Pancreas (tissue), 10 donors: Measurements from ENCODE around the gene CIB4. TPM values are rescaled to one million over a fixed set of nuclear protein-coding genes. Genes with fewer than 3 reads are reported as not detected.

ENCODE experiments used
- ATAC-seq, 4 donors: fragments of 200-7000 bp; cut with Tn5 transposase; one replicate each; pipeline versions ENCODE4 v1.8.0 to v1.9.1; 2020; ENCODE audit warnings: mild to moderate bottlenecking in 4 of 4, moderate library complexity in 4 of 4
- DNase-seq, 6 donors: peaks; one replicate each; pipeline ENCODE4 v3.0.0-alpha.2; 2020
- FAIRE-seq: peaks from 2 replicates; lab custom pipeline; 2012; peaks lifted over from hg19 to GRCh38; lab: Jason Lieb, UNC
- H3K27ac ChIP-seq, 4 donors: fragments of 200-600 bp; sonication (generic); 1 replicate in 3 of 4; 2 replicates in 1 of 4; pipeline versions ENCODE4 v1.5.0 to v1.8.0; 2020
- H3K27me3 ChIP-seq, 4 donors: fragments of 200-600 bp; one replicate each; pipeline ENCODE4 v1.8.0; 2021
- H3K36me3 ChIP-seq, 3 donors: fragments of 200-600 bp; sonication (generic) in 1 of 3; one replicate each; pipeline versions ENCODE4 v1.5.0 to v1.8.0; 2020 to 2021
- H3K4me1 ChIP-seq, 3 donors: fragments of 200-600 bp; one replicate each; pipeline ENCODE4 v1.8.0; 2021
- H3K4me3 ChIP-seq, 4 donors: fragments of 200-600 bp; sonication (generic) in 2 of 4; one replicate each; pipeline versions ENCODE4 v1.5.0 to v1.8.0; 2020 to 2021
- H3K9me3 ChIP-seq, 4 donors: fragments of 200-600 bp; one replicate each; pipeline ENCODE4 v1.8.0; 2021
- WGBS, 2 donors: extraction: QIAGEN DNeasy Blood & Tissue Kit; methylation state at CpG; one replicate each; pipeline ENCODE4 v1.1.7; 2013; 5-methylcytosine and 5-hydroxymethylcytosine counted together
- intact Hi-C, 3 donors: fragments of 100-400 bp; cut with DNase I; formaldehyde crosslinking; loops; one replicate each; pipeline versions ENCODE4 v1.11.1 to v1.14.2; 2022
- polyA plus RNA-seq, 2 donors: library from polyadenylated mRNA; stranded (reverse); fragments of 200-250 nt; gene quantifications; one replicate each; pipeline ENCODE4 v1.2.3, GENCODE V29; 2013
- total RNA-seq, 6 donors: library from RNA; stranded (reverse); fragmentation: NEBNext Ultra II Directional in 4 of 6; extraction: Animal tissue kit (Norgen Biotek cat#: 25700) in 4 of 6; gene quantifications; one replicate each; pipeline versions ENCODE4 v1.2.1 to v1.2.4, GENCODE V29; 2021 to 2023
- TF ChIP-seq, protein P1 (sequence below), 4 donors: fragments of 200-600 bp; sonication (generic) in 3 of 4; IDR thresholded peaks; one replicate each; pipeline versions ENCODE4 v1.5.0 to v1.8.0; 2021; ENCODE audit warnings: antibody characterized with exemption in 4 of 4
- donor health status: healthy with polysubstance abuse.
- donor health status: DM: no; HTN: no; CAD: no; lungs with moderate emphysema.
- donor health status: DM: no; HTN: no; CAD: no.
- donor health status: control.
- donor health status: control.
- donor health status: Bipolar disorder and iron deficiency.
- donor health status: DM: yes; HTN: yes; CAD: no.
- donor health status: DM: no; HTN: no; CAD: no.
- donor health status: DM: no; HTN: no; CAD: no.
- donor health status: DM: yes; HTN: yes; CAD: no.

The CIB4 gene
- total and polyA plus RNA-seq, 8 donors: 0.19 to 0.62 (median 0.31) TPM; not detected in 3

DNA sequence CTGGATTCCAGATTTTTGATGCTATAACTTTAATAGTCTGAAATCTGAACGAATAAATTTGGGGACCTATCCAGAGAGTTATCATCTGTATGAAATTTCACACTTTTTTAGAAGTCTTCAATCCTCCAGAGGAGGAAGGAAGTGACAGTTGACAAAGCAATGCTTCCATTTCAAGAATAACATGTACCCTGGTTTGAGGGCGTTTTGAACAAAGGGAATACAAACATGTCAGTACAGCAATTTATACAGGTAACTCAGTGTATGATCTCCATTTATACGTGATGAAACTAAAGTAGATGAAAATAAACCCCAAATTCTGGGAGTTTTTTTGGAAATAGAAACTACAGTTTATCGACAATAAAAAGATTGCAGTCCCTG lies 42.2 kb downstream of the CIB4 start:
- TF ChIP-seq, protein P1, sequence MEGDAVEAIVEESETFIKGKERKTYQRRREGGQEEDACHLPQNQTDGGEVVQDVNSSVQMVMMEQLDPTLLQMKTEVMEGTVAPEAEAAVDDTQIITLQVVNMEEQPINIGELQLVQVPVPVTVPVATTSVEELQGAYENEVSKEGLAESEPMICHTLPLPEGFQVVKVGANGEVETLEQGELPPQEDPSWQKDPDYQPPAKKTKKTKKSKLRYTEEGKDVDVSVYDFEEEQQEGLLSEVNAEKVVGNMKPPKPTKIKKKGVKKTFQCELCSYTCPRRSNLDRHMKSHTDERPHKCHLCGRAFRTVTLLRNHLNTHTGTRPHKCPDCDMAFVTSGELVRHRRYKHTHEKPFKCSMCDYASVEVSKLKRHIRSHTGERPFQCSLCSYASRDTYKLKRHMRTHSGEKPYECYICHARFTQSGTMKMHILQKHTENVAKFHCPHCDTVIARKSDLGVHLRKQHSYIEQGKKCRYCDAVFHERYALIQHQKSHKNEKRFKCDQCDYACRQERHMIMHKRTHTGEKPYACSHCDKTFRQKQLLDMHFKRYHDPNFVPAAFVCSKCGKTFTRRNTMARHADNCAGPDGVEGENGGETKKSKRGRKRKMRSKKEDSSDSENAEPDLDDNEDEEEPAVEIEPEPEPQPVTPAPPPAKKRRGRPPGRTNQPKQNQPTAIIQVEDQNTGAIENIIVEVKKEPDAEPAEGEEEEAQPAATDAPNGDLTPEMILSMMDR (IDR thresholded peaks at IDR 0.05): no peak
- Histone ChIP-seq H3K27ac (no peak overlapping the region), H3K4me3 (no peak overlapping the region), H3K4me1 (no peaks in the 10 kb centered on the region), H3K36me3 (no peaks in the 10 kb centered on the region), H3K9me3 (no peaks in the 10 kb centered on the region), H3K27me3 (no peaks in the 10 kb centered on the region)
- intact Hi-C loops: no loop called here
- no peak for ATAC-seq
- no peak for DNase-seq
- no peak for FAIRE-seq
- 70 to 74% methylated on average over 4 of the region's 4 CpGs for WGBS, 2 donors

DNA sequence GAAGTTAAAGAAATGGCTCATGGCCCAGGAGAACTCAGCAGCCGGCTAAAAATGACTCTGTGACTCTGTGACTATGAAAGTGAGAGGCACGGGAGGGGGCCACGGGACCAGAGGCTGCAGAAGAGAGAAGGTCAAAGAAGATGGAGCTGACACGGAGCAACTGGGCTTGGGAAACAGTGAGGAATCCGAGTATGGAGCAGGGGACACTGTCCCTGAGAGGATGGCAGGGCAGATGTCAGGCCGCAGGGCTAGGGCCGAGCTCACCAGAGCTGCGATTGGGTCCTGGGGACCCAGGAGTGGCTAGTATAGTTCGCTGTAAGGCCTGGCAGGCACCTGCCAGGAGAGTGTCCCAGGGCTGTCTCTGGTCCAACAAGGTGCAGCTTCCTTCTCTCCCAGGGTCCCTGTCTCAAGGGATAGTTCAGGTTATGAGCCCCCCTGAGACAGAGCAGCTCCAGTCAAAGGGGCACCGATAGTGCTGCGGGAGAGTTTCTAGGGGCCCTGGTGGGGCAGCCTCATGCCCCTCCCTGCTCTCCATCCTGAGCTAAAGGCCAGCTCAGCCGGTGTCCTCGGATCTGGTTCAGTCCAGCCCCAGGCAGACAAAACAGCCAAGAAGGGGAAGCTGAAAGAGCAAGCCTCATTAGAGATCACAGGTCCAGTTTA lies 42.7 kb downstream of the CIB4 start:
- no peaks in the 10 kb centered on the region for H3K9me3 ChIP-seq
- no peaks in the 10 kb centered on the region for H3K4me1 ChIP-seq
- no peaks in the 10 kb centered on the region for H3K27me3 ChIP-seq
- TF ChIP-seq, protein P1 (IDR thresholded peaks at IDR 0.05): no peak
- no peaks in the 10 kb centered on the region for H3K36me3 ChIP-seq
- ATAC-seq (no peak), FAIRE-seq (no peak), DNase-seq (peak in 1 of 6 donors; percentile 38)
- intact Hi-C loops: no loop called here
- no peak overlapping the region for H3K27ac ChIP-seq
- H3K4me3 ChIP-seq: no peak overlapping the region
- 83 to 90% methylated on average over 13 of the region's 13 CpGs for WGBS, 2 donors

DNA sequence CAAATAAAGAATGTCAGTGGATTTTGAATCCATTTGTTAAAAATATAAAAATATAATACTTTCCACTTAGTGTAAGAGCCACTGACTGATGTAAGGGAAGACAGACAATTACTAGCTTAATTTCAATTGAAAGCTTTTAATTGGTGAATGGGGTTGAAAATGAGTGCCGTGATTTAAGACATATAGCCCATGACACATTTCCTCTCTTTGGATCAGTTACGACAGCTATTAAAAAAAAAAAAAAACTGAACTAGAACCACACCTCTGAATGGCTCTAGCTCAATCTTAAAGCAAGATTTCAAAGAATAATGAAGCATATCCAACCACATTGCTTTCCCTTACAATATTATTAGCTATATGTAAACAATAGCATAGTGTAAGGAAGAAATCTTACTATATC lies 44.0 kb downstream of the CIB4 start:
- ATAC-seq (no peak), FAIRE-seq (no peak), DNase-seq (no peak)
- intact Hi-C loops: no loop called here
- TF ChIP-seq, protein P1 (IDR thresholded peaks at IDR 0.05): no peak
- 82 to 84% methylated on average over 2 of the region's 2 CpGs for WGBS, 2 donors
- no peaks in the 10 kb centered on the region for H3K36me3 ChIP-seq
- H3K27me3 ChIP-seq: no peaks in the 10 kb centered on the region
- H3K9me3 ChIP-seq: no peaks in the 10 kb centered on the region
- H3K27ac ChIP-seq: no peak overlapping the region
- no peak overlapping the region for H3K4me3 ChIP-seq
- H3K4me1 ChIP-seq: no peaks in the 10 kb centered on the region

GRCh38 chr2:26595146-26595545 lies 46.0 kb downstream of the CIB4 start:
- WGBS, 2 donors: 84 to 87% methylated on average over 7 of the region's 7 CpGs
- H3K4me1 ChIP-seq: no peaks in the 10 kb centered on the region
- no peak overlapping the region for H3K27ac ChIP-seq
- TF ChIP-seq, protein P1 (IDR thresholded peaks at IDR 0.05): no peak
- peak in 1 of 6 donors; percentile 14 for DNase-seq
- H3K9me3 ChIP-seq: no peaks in the 10 kb centered on the region
- no peak for FAIRE-seq
- no peak overlapping the region for H3K4me3 ChIP-seq
- no peaks in the 10 kb centered on the region for H3K27me3 ChIP-seq
- H3K36me3 ChIP-seq: no peaks in the 10 kb centered on the region
- ATAC-seq: no peak
- intact Hi-C loops: no loop called here
